Activated naive CD8-positive, alpha-beta T cell treated with anti-CD3 and anti-CD28 coated beads, Interleukin-2, amount 50 U/mL, for 16 hours (primary cell): ENCODE measurements around the gene WNT2B.

Source experiments
- DNase-seq: peaks from one replicate; pipeline ENCODE4 v3.0.0-alpha.2; 2020; ENCODE audit warnings: low read depth, low spot score

Gene WNT2B

GRCh38 chr1:112565800-112566199 lies 57.0 kb downstream of the WNT2B start:
- no peak for DNase-seq

GRCh38 chr1:112575154-112575804 lies 66.5 kb downstream of the WNT2B start:
- no peak for DNase-seq

- no peak for DNase-seq
These were observed 67.5 kb downstream of the WNT2B start for GRCh38 chr1:112576240-112576639.
